Transverse colon (tissue), 4 donors: ENCODE measurements around the gene IFT80. TPM values are rescaled to one million over a fixed set of nuclear protein-coding genes. Genes with fewer than 3 reads are reported as not detected.
"Not testable (repeated sequence)": the region's sequence is repeated elsewhere in the genome, so short reads cannot be mapped to it uniquely, and the experiment has no call there.

Source experiments
- DNase-seq: peaks from one replicate; pipeline ENCODE4 v3.0.0-alpha.2; 2019
- H3K27ac ChIP-seq, 4 donors: fragments of 200-600 bp; sonication (generic); 2 replicates each; pipeline ENCODE4 v1.5.1; 2016 to 2018; ENCODE audit warnings: inconsistent platforms in 4 of 4
- H3K27me3 ChIP-seq: fragments of 200-600 bp; sonication (generic); 2 replicates; pipeline ENCODE4 v1.5.1; 2017; ENCODE audit warnings: inconsistent platforms
- H3K36me3 ChIP-seq, 4 donors: fragments of 200-600 bp; sonication (generic); 2 replicates each; pipeline ENCODE4 v1.5.1; 2017 to 2019; ENCODE audit warnings: inconsistent platforms in 4 of 4
- H3K4me1 ChIP-seq, 4 donors: fragments of 200-600 bp; sonication (generic); 2 replicates each; pipeline ENCODE4 v1.5.1; 2017 to 2020; ENCODE audit warnings: inconsistent platforms in 4 of 4
- H3K4me3 ChIP-seq, 4 donors: fragments of 200-600 bp; sonication (generic); 1 replicate in 1 of 4; 2 replicates in 3 of 4; pipeline versions ENCODE4 v1.5.1 to v1.6.1; 2017 to 2019; ENCODE audit warnings: inconsistent platforms in 4 of 4
- H3K9me3 ChIP-seq, 2 donors: fragments of 200-600 bp; sonication (generic); 2 replicates each; pipeline ENCODE4 v1.5.1; 2017 to 2019; ENCODE audit warnings: inconsistent platforms in 2 of 2
- EP300 ChIP-seq: sonication (generic); formaldehyde crosslinking; IDR thresholded peaks from one replicate; pipeline ENCODE4 v1.6.1; 2017; ENCODE audit warnings: antibody characterized with exemption, low read depth
- POLR2A ChIP-seq: fragments of 450-650 bp; IDR thresholded peaks from one replicate; pipeline ENCODE4 v1.6.1; 2016; ENCODE audit warnings: antibody characterized with exemption, mild to moderate bottlenecking, moderate library complexity
- POLR2AphosphoS5 ChIP-seq, 3 donors: sonication (generic); formaldehyde crosslinking; IDR thresholded peaks; one replicate each; pipeline ENCODE4 v1.6.1; 2016; ENCODE audit warnings: antibody characterized with exemption in 3 of 3
- WGBS, 2 donors: methylation state at CpG; one replicate each; pipeline ENCODE4 v1.1.5; 2018; ENCODE audit warnings: low coverage in 1 of 2; 5-methylcytosine and 5-hydroxymethylcytosine counted together
- in situ Hi-C, 4 donors: fragments of 200-750 bp; cut with MboI; loops; one replicate each; pipeline versions ENCODE4 v1.15.0 to v1.15.1; 2017; ENCODE audit warnings: low sequenced_read_pairs in 3 of 4, low pct_ligation_motif_present in 1 of 4, low pct_unique_long_range_greater_than_20kb in 1 of 4
- intact Hi-C: fragments of 100-400 bp; cut with DNase I; formaldehyde crosslinking; loops from one replicate; pipeline ENCODE4 v1.15.1; 2023; ENCODE audit warnings: low total_unique reads
- total RNA-seq, 4 donors: library from RNA; depleted of rRNA; stranded (reverse); fragments of >200 nt; gene quantifications; one replicate each; pipeline ENCODE4 v1.1.0, GENCODE V29; 2016
- TF ChIP-seq, protein P1 (sequence below), 5 experiments: fragments of 200-600 bp in 3 of 5; fragments of 450-650 bp in 2 of 5; sonication (generic) in 3 of 5; IDR thresholded peaks; 1 replicate in 2 of 5; 2 replicates in 3 of 5; pipeline ENCODE4 v1.5.1; 2016 to 2017; ENCODE audit warnings: antibody characterized with exemption in 5 of 5, inconsistent platforms in 3 of 5, mild to moderate bottlenecking in 2 of 5, moderate library complexity in 1 of 5

Gene IFT80
- total RNA-seq, 4 donors from 2014 or later: 0.37 to 78.8 (median 19.7) TPM

- Histone ChIP-seq H3K27ac (no peak overlapping the region), H3K27me3 (no peaks in the 10 kb centered on the region)
- in situ Hi-C loops: no loop called here
Measured at GRCh38 chr3:160370987-160371857, 27.8 kb downstream of the IFT80 start.

DNA sequence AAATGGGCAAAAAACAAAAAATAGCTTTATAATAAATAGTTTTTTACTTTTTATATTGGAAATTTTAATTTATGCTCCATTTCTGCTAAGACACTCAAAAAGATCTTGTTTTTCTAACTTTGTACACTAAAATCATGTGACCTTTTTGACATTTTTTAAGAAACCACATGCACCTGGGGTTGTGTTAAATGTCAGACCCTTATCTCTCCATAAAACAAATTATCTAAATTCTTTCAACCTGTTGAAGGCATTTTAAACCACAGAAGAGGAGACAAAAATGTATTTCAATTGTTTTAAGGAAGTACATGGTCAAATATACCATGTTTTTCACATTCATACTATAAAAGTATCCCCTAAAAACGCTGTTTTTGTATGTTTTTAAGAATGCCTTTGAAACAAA is 29.2 kb downstream of the IFT80 start:
- intact Hi-C loops: loop anchor here (10.0 kb wide), 1 partner anchor 835 kb away; no protein-coding TSS in a partner anchor
- Histone ChIP-seq H3K27me3 (no peaks in the 10 kb centered on the region), H3K9me3 (no peaks in the 10 kb centered on the region), H3K36me3 (no peaks in the 10 kb centered on the region), H3K27ac (no peak overlapping the region), H3K4me3 (no peak overlapping the region), H3K4me1 (no peaks in the 10 kb centered on the region)
- no peak for DNase-seq
- no peak for TF ChIP-seq EP300
- TF ChIP-seq POLR2AphosphoS5 (IDR thresholded peaks at IDR 0.05): no peak
- no peak for TF ChIP-seq POLR2A
- TF ChIP-seq, protein P1, sequence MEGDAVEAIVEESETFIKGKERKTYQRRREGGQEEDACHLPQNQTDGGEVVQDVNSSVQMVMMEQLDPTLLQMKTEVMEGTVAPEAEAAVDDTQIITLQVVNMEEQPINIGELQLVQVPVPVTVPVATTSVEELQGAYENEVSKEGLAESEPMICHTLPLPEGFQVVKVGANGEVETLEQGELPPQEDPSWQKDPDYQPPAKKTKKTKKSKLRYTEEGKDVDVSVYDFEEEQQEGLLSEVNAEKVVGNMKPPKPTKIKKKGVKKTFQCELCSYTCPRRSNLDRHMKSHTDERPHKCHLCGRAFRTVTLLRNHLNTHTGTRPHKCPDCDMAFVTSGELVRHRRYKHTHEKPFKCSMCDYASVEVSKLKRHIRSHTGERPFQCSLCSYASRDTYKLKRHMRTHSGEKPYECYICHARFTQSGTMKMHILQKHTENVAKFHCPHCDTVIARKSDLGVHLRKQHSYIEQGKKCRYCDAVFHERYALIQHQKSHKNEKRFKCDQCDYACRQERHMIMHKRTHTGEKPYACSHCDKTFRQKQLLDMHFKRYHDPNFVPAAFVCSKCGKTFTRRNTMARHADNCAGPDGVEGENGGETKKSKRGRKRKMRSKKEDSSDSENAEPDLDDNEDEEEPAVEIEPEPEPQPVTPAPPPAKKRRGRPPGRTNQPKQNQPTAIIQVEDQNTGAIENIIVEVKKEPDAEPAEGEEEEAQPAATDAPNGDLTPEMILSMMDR (IDR thresholded peaks at IDR 0.05): no peak
- in situ Hi-C loops: no loop called here
- WGBS, 2 donors: 67 to 82% methylated on average over 1 of the region's 1 CpG

More at GRCh38 chr3:160370987-160371857, 27.8 kb downstream of the IFT80 start:
- TF ChIP-seq POLR2AphosphoS5 (IDR thresholded peaks at IDR 0.05) (no peak), POLR2A (no peak), EP300 (no peak)
- TF ChIP-seq, protein P1 (IDR thresholded peaks at IDR 0.05): no peak
- intact Hi-C loops: loop anchor here (10.0 kb wide), 1 partner anchor 834 kb away; no protein-coding TSS in a partner anchor
- DNase-seq: no peak
- H3K9me3 ChIP-seq: no peaks in the 10 kb centered on the region
- no peak overlapping the region for H3K4me3 ChIP-seq
- H3K36me3 ChIP-seq: no peaks in the 10 kb centered on the region
- no peaks in the 10 kb centered on the region for H3K4me1 ChIP-seq
- 93 to 95% methylated on average over 2 to 6 of the region's 6 CpGs for WGBS, 2 donors

GRCh38 chr3:160368804-160369203 is 30.2 kb downstream of the IFT80 start:
- no peak overlapping the region for H3K27ac ChIP-seq
- no peaks in the 10 kb centered on the region for H3K4me1 ChIP-seq
- H3K4me3 ChIP-seq: no peak overlapping the region
- H3K36me3 ChIP-seq: no peaks in the 10 kb centered on the region
- TF ChIP-seq EP300 (no peak), POLR2AphosphoS5 (IDR thresholded peaks at IDR 0.05) (no peak), POLR2A (no peak)
- TF ChIP-seq, protein P1 (IDR thresholded peaks at IDR 0.05): no peak
- intact Hi-C loops: no loop called here
- no peaks in the 10 kb centered on the region for H3K27me3 ChIP-seq
- WGBS, 2 donors: 64 to 77% methylated on average over 2 of the region's 2 CpGs
- no peak for DNase-seq
- H3K9me3 ChIP-seq: no peaks in the 10 kb centered on the region
- in situ Hi-C loops: no loop called here

- no peaks in the 10 kb centered on the region for H3K36me3 ChIP-seq
- H3K9me3 ChIP-seq: no peaks in the 10 kb centered on the region
- no peak for TF ChIP-seq EP300
- no peak for TF ChIP-seq POLR2AphosphoS5 (IDR thresholded peaks at IDR 0.05)
- no peak for TF ChIP-seq POLR2A
- TF ChIP-seq, protein P1 (IDR thresholded peaks at IDR 0.05): no peak
- no peak for DNase-seq
- no peak overlapping the region for H3K27ac ChIP-seq
- in situ Hi-C loops (no loop called here), intact Hi-C loops (no loop called here)
- H3K4me1 ChIP-seq: no peaks in the 10 kb centered on the region
- 98 to 100% methylated on average over 1 of the region's 1 CpG for WGBS, 2 donors
- no peak overlapping the region for H3K4me3 ChIP-seq
- no peaks in the 10 kb centered on the region for H3K27me3 ChIP-seq
Measured at GRCh38 chr3:160365869-160366522, 33.0 kb downstream of the IFT80 start.

DNA sequence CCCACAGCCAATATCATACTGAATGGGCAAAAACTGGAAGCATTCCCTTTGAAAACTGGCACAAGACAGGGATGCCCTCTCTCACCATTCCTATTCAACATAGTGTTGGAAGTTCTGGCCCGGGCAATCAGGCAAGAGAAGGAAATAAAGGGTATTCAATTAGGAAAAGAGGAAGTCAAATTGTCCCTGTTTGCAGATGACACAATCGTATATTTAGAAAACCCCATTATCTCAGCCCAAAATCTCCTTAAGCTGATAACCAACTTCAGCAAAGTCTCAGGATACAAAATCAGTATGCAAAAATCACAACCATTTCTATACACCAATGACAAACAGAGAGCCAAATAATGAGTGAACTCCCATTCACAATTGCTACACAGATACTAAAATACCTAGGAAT is 36.1 kb downstream of the IFT80 start:
- H3K9me3 ChIP-seq, H3K4me3 ChIP-seq, H3K4me1 ChIP-seq, in situ Hi-C loops, intact Hi-C loops, H3K27ac ChIP-seq, H3K36me3 ChIP-seq, H3K27me3 ChIP-seq, DNase-seq: not testable (repeated sequence)
- WGBS, 2 donors: 61 to 88% methylated on average over 2 of the region's 2 CpGs
